Measurements from ENCODE around the gene PLXNA2.

- TF ChIP-seq POLR2AphosphoS5 (IDR thresholded peaks at IDR 0.05; ENCODE audit: low read depth, low read length) (no peak), POLR2A (IDR thresholded peaks at IDR 0.05; ENCODE audit: low read depth, low read length) (no peak), SPI1 (IDR thresholded peaks at IDR 0.05; ENCODE audit: low read depth, low read length) (no peak), TAF1 (IDR thresholded peaks at IDR 0.05; ENCODE audit: low read depth, low read length) (no peak), POU2F2 (IDR thresholded peaks at IDR 0.05; ENCODE audit: low read depth, low read length) (no peak), PAX5 (IDR thresholded peaks at IDR 0.05; ENCODE audit: insufficient read depth, low read length, severe bottlenecking) (no peak)
These were observed at the start of gene PLXNA2 for GRCh38 chr1:208243967-208244916.

All from GM12891 (cell line).